SK-N-SH treated with all-trans-retinoic acid at 6 μM for 48 hours (cell line): Measurements from ENCODE around the gene DNM2.

Experiments used
- ESRRG ChIP-seq: fragments of 250-450 bp; sonication (Bioruptor Pico); IDR thresholded peaks from 2 replicates; pipeline ENCODE4 v1.6.1; 2021; ENCODE audit warnings: mild to moderate bottlenecking
- OSR1 ChIP-seq: fragments of 250-450 bp; sonication (Bioruptor Pico); IDR thresholded peaks from 2 replicates; pipeline ENCODE4 v1.8.0; 2022; ENCODE audit warnings: moderate library complexity, mild to moderate bottlenecking, inconsistent platforms
- TCF4 ChIP-seq: fragments of 250-450 bp; sonication (Bioruptor Pico); IDR thresholded peaks from 2 replicates; pipeline ENCODE4 v1.8.0; 2021; ENCODE audit warnings: mild to moderate bottlenecking, moderate library complexity, borderline replicate concordance
- ZFP3 ChIP-seq: fragments of 250-450 bp; sonication (Bioruptor Pico); IDR thresholded peaks from 2 replicates; pipeline ENCODE4 v1.5.0; 2020; ENCODE audit warnings: mild to moderate bottlenecking, moderate library complexity
- TF ChIP-seq, protein P1 (sequence below): fragments of 250-450 bp; sonication (Bioruptor Pico); IDR thresholded peaks from 2 replicates; pipeline ENCODE4 v1.8.0; 2020; ENCODE audit warnings: mild to moderate bottlenecking, moderate library complexity, borderline replicate concordance

DNA sequence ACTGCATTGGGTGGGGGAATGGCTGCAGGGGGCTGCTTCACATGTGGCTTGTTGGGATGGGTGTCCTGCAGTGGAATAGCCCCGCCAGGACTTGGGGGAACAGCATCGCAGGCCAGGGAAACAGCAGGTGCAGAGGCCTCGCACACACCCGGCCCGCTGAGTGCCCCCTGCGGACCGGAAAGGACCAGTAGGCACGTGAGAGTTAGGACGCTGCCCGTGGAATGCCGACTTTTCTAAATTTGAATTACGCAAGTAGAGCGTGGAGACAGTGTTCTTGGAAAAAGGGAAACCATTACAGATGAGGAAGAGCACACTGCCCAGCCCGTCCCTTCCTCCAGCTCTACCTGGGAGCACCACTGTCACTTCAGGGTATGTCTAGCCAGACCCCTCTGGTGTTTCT is 11.5 kb downstream of the DNM2 start:
- TF ChIP-seq ESRRG = no peak
- TF ChIP-seq ZFP3 (CRISPR knock-in tag) = no peak
- TF ChIP-seq, protein P1, sequence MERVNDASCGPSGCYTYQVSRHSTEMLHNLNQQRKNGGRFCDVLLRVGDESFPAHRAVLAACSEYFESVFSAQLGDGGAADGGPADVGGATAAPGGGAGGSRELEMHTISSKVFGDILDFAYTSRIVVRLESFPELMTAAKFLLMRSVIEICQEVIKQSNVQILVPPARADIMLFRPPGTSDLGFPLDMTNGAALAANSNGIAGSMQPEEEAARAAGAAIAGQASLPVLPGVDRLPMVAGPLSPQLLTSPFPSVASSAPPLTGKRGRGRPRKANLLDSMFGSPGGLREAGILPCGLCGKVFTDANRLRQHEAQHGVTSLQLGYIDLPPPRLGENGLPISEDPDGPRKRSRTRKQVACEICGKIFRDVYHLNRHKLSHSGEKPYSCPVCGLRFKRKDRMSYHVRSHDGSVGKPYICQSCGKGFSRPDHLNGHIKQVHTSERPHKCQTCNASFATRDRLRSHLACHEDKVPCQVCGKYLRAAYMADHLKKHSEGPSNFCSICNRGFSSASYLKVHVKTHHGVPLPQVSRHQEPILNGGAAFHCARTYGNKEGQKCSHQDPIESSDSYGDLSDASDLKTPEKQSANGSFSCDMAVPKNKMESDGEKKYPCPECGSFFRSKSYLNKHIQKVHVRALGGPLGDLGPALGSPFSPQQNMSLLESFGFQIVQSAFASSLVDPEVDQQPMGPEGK = no peak
- no peak for TF ChIP-seq TCF4 (CRISPR knock-in tag)
- no peak for TF ChIP-seq OSR1 (CRISPR knock-in tag)
